Measurements from ENCODE around the gene TTYH1.

DNA sequence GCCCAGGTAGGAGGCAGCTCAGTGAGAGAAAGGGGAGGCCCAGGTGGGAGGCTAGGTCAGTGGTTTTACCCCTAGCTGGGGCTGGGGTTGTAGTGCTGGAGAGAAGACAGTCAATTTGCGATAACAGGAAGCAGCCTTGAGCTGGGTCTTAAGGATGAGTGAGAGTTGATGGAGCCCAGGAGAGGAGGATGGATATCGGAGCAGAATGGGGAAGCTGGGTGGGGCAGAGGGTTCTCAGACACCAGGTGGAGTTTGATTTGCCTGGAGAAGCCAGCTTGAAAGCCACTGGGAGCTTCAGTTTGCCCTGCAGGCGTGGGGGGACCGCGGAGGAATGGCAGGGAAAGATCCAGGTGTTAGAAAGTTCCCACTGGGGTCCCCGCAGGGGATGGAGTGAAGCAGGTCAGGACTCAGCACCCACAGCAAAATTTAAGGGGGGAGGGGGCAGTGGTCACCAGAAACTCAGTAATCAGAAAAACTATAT lies 58.7 kb downstream of the TTYH1 start:
- TF ChIP-seq POLR2A (IDR thresholded peaks at IDR 0.05; ENCODE audit: low read depth, low read length) (no peak), POLR2AphosphoS5 (IDR thresholded peaks at IDR 0.05; ENCODE audit: insufficient read depth, low read depth, low read length) (no peak)
- TF ChIP-seq, protein P1, sequence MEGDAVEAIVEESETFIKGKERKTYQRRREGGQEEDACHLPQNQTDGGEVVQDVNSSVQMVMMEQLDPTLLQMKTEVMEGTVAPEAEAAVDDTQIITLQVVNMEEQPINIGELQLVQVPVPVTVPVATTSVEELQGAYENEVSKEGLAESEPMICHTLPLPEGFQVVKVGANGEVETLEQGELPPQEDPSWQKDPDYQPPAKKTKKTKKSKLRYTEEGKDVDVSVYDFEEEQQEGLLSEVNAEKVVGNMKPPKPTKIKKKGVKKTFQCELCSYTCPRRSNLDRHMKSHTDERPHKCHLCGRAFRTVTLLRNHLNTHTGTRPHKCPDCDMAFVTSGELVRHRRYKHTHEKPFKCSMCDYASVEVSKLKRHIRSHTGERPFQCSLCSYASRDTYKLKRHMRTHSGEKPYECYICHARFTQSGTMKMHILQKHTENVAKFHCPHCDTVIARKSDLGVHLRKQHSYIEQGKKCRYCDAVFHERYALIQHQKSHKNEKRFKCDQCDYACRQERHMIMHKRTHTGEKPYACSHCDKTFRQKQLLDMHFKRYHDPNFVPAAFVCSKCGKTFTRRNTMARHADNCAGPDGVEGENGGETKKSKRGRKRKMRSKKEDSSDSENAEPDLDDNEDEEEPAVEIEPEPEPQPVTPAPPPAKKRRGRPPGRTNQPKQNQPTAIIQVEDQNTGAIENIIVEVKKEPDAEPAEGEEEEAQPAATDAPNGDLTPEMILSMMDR (IDR thresholded peaks at IDR 0.05; ENCODE audit: extremely low read depth in 1 of 2, insufficient read depth in 1 of 2, low read depth in 1 of 2, low read length in 2 of 2) = no peak
